Esophagus muscularis mucosa (tissue), 3 donors: ENCODE data around the gene SYT17.

Source experiments
- EP300 ChIP-seq: sonication (generic); formaldehyde crosslinking; IDR thresholded peaks from one replicate; pipeline ENCODE4 v1.6.1; 2017; ENCODE audit warnings: antibody characterized with exemption
- POLR2A ChIP-seq: fragments of 450-650 bp; IDR thresholded peaks from one replicate; pipeline ENCODE4 v1.6.1; 2017; ENCODE audit warnings: antibody characterized with exemption, moderate library complexity, mild to moderate bottlenecking, low read depth
- POLR2AphosphoS5 ChIP-seq, 2 donors: sonication (generic); formaldehyde crosslinking; IDR thresholded peaks; one replicate each; pipeline ENCODE4 v1.6.1; 2017; ENCODE audit warnings: antibody characterized with exemption in 2 of 2

DNA sequence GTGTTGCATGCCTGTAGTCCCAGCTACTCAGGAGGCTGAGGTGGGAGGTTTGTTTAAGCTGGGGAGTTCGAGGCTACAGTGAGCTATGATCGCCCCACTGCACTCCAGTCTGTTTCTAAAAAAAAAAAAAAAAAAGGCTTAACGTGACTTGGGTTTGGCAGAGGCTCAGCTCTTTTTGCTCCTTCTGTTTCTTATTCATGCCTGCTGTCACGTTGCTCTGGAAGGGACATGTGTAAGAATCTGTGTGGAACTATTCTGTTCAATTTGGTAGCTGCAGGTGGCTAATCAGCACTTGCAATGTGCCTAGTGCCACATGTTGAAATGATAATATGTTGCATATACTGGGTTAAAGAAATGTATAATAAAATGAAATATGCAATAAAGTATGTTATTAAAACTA is 20.9 kb upstream of the SYT17 start:
- TF ChIP-seq EP300 (no peak), POLR2A (no peak), POLR2AphosphoS5 (IDR thresholded peaks at IDR 0.05) (no peak)
